GM18861 (cell line): Measurements from ENCODE around the gene TCF12.

ENCODE experiments used
- ATAC-seq: cut with Tn5 transposase; IDR thresholded peaks from one replicate; pipeline ENCODE4 v1.9.1; 2021; ENCODE audit not compliant: unreplicated experiment

The TCF12 gene

GRCh38 chr15:57310876-57311275 lies 392.4 kb downstream of the TCF12 start:
- no peak for ATAC-seq

- no peak for ATAC-seq
Measured at GRCh38 chr15:57312006-57312317, 393.5 kb downstream of the TCF12 start.

GRCh38 chr15:57312318-57313133 lies 394.1 kb downstream of the TCF12 start:
- no peak for ATAC-seq

GRCh38 chr15:57313134-57313483 lies 394.7 kb downstream of the TCF12 start:
- no peak for ATAC-seq

GRCh38 chr15:57314221-57314620 lies 395.8 kb downstream of the TCF12 start:
- no peak for ATAC-seq

GRCh38 chr15:57316451-57316850 lies 398.0 kb downstream of the TCF12 start:
- no peak for ATAC-seq

GRCh38 chr15:57319226-57319918 lies 400.9 kb downstream of the TCF12 start:
- no peak for ATAC-seq

GRCh38 chr15:57319919-57320560 lies 401.6 kb downstream of the TCF12 start:
- ATAC-seq, result no peak

- ATAC-seq, result no peak
Measured at GRCh38 chr15:57320631-57321220, 402.3 kb downstream of the TCF12 start.

- no peak for ATAC-seq
Measured at GRCh38 chr15:57321485-57321884, 403.0 kb downstream of the TCF12 start.

GRCh38 chr15:57321973-57322601 lies 403.6 kb downstream of the TCF12 start:
- no peak for ATAC-seq

GRCh38 chr15:57322602-57323250 lies 404.3 kb downstream of the TCF12 start:
- no peak for ATAC-seq

- no peak for ATAC-seq
Measured at GRCh38 chr15:57323299-57323805, 404.9 kb downstream of the TCF12 start.

GRCh38 chr15:57323806-57324589 lies 405.6 kb downstream of the TCF12 start:
- no peak for ATAC-seq

GRCh38 chr15:57324590-57324890 lies 406.1 kb downstream of the TCF12 start:
- no peak for ATAC-seq

GRCh38 chr15:57324944-57325679 lies 406.7 kb downstream of the TCF12 start:
- ATAC-seq, result no peak

- no peak for ATAC-seq
Measured at GRCh38 chr15:57326196-57326595, 407.8 kb downstream of the TCF12 start.

- ATAC-seq, result no peak
Measured at GRCh38 chr15:57327985-57328471, 409.6 kb downstream of the TCF12 start.

GRCh38 chr15:57328479-57328878 lies 410.0 kb downstream of the TCF12 start:
- ATAC-seq, result no peak
